ENCODE results near the gene TMEM63A. TPM values are rescaled to one million over a fixed set of nuclear protein-coding genes. Genes with fewer than 3 reads are reported as not detected.

TMEM63A gene
- polyA plus RNA-seq, 1 donor from 2014 or later = not detected

- TF ChIP-seq REST (IDR thresholded peaks at IDR 0.05; ENCODE audit: borderline replicate concordance) = no peak
- TF ChIP-seq TAF1 (IDR thresholded peaks at IDR 0.05; ENCODE audit: low read depth) = no peak
- no peak for TF ChIP-seq MXI1 (conservative IDR thresholded peaks at IDR 0.05; ENCODE audit: poor library complexity, severe bottlenecking)
Observed at GRCh38 chr1:225891229-225891972, 9.2 kb upstream of the TMEM63A start (continued).

GRCh38 chr1:225890346-225891228 lies 8.4 kb upstream of the TMEM63A start:
- Histone ChIP-seq H3K79me2 (replicated peaks; ENCODE audit: insufficient read depth, low read length) (no peaks in the 10 kb centered on the region), H3K36me3 (ENCODE audit: insufficient read depth, low read length) (no peaks in the 10 kb centered on the region), H3K27ac (ENCODE audit: low read length) (no peak overlapping the region), H3K27me3 (ENCODE audit: insufficient read depth, low read depth, low read length) (no peaks in the 10 kb centered on the region), H3F3A (ENCODE audit: insufficient read depth, low read length, poor library complexity, severe bottlenecking) (no peaks in the 10 kb centered on the region), H3K9ac (ENCODE audit: low read length) (no peak overlapping the region), H2AFZ (ENCODE audit: low read depth, low read length) (no peak overlapping the region), H3K9me3 (ENCODE audit: low read length) (no peaks in the 10 kb centered on the region), H3K9me2 (ENCODE audit: insufficient read depth, low read length) (no peaks in the 10 kb centered on the region), H4K20me1 (ENCODE audit: insufficient read depth) (no peaks in the 10 kb centered on the region), H3K4me3 (ENCODE audit: low read length) (no peak overlapping the region), H3K4me2 (ENCODE audit: low read length) (no peak overlapping the region)
- no peak for TF ChIP-seq SMC3 (conservative IDR thresholded peaks at IDR 0.05; ENCODE audit: poor library complexity)
- TF ChIP-seq CTCF (IDR thresholded peaks at IDR 0.05; ENCODE audit: poor library complexity, severe bottlenecking) = no peak
- no peak for TF ChIP-seq POLR2AphosphoS5 (IDR thresholded peaks at IDR 0.05)
- TF ChIP-seq RAD21 (conservative IDR thresholded peaks at IDR 0.05) = no peak
- no peak for TF ChIP-seq TAF1 (IDR thresholded peaks at IDR 0.05; ENCODE audit: low read depth)
- TF ChIP-seq REST (IDR thresholded peaks at IDR 0.05; ENCODE audit: borderline replicate concordance) = no peak
- no peak for TF ChIP-seq EP300 (conservative IDR thresholded peaks at IDR 0.05; ENCODE audit: poor library complexity, severe bottlenecking)
- TF ChIP-seq MXI1 (conservative IDR thresholded peaks at IDR 0.05; ENCODE audit: poor library complexity, severe bottlenecking) = no peak
- no peak for TF ChIP-seq EZH2 (IDR thresholded peaks at IDR 0.05; ENCODE audit: borderline replicate concordance, insufficient read depth, low read length, poor library complexity, severe bottlenecking)
